ENCODE results near the gene ZNF441.
A peak's percentile ranks its signal among the peaks of the same experiment; 100 is the strongest.
"Not testable (repeated sequence)": the region's sequence is repeated elsewhere in the genome, so short reads cannot be mapped to it uniquely, and the experiment has no call there.

The ZNF441 gene

GRCh38 chr19:11781295-11782057 is 14.7 kb downstream of the ZNF441 start:
- DNase-seq: no peak

- no peak for DNase-seq
These were observed 17.0 kb downstream of the ZNF441 start for GRCh38 chr19:11783767-11784166.

GRCh38 chr19:11784356-11784755 is 17.6 kb downstream of the ZNF441 start:
- no peak for DNase-seq

GRCh38 chr19:11787536-11787935 is 20.7 kb downstream of the ZNF441 start:
- no peak for DNase-seq

- no peak for DNase-seq
These were observed 26.1 kb downstream of the ZNF441 start for GRCh38 chr19:11792942-11793341.

GRCh38 chr19:11797491-11797890 is 30.7 kb downstream of the ZNF441 start:
- DNase-seq: peak; percentile 9

- DNase-seq: no peak
These were observed 31.9 kb downstream of the ZNF441 start, which contains the start of gene ZNF491 for GRCh38 chr19:11798391-11799330. ZNF491 (plus strand) TSS chr19:11798523; CDS start chr19:11805954, 7,431 bp downstream.

GRCh38 chr19:11806354-11807098 is 39.7 kb downstream of the ZNF441 start:
- DNase-seq: no peak

GRCh38 chr19:11807099-11807380 is 40.2 kb downstream of the ZNF441 start:
- no peak for DNase-seq

GRCh38 chr19:11813703-11814028 is 46.9 kb downstream of the ZNF441 start:
- DNase-seq: no peak

- no peak for DNase-seq
These were observed 47.4 kb downstream of the ZNF441 start, which contains the start of gene ZNF440 for GRCh38 chr19:11814029-11814699. ZNF440 (plus strand) TSS chr19:11814273; CDS start chr19:11814448, 175 bp downstream.

GRCh38 chr19:11814700-11815035 is 47.9 kb downstream of the ZNF441 start:
- no peak for DNase-seq

GRCh38 chr19:11821474-11822109 is 54.8 kb downstream of the ZNF441 start:
- no peak for DNase-seq

- DNase-seq: not testable (repeated sequence)
These were observed 62.4 kb downstream of the ZNF441 start for GRCh38 chr19:11828957-11829876.

GRCh38 chr19:11832253-11832912 is 65.6 kb downstream of the ZNF441 start:
- no peak for DNase-seq

- DNase-seq: no peak
These were observed 66.7 kb downstream of the ZNF441 start for GRCh38 chr19:11833541-11833940.
